ENCODE data around the gene TFG.
A peak's percentile ranks its signal among the peaks of the same experiment; 100 is the strongest.
"Not testable (repeated sequence)": the region's sequence is repeated elsewhere in the genome, so short reads cannot be mapped to it uniquely, and the experiment has no call there.

Gene TFG

GRCh38 chr3:100708989-100709841 is at the start of gene TFG:
Gene TFG, plus strand, starts transcription at chr3:100709494. Its CDS starts 4,192 bp downstream, at chr3:100713686.
- DNase-seq (ENCODE audit: low spot score), result peak; percentile 100

GRCh38 chr3:100661294-100661693 is 48.0 kb upstream of the TFG start:
- not testable (repeated sequence) for DNase-seq (ENCODE audit: low spot score)

- DNase-seq (ENCODE audit: low spot score), result no peak
Observed at GRCh38 chr3:100662113-100662823, 47.0 kb upstream of the TFG start.

GRCh38 chr3:100665230-100665629 is 44.1 kb upstream of the TFG start:
- no peak for DNase-seq (ENCODE audit: low spot score)

DNA sequence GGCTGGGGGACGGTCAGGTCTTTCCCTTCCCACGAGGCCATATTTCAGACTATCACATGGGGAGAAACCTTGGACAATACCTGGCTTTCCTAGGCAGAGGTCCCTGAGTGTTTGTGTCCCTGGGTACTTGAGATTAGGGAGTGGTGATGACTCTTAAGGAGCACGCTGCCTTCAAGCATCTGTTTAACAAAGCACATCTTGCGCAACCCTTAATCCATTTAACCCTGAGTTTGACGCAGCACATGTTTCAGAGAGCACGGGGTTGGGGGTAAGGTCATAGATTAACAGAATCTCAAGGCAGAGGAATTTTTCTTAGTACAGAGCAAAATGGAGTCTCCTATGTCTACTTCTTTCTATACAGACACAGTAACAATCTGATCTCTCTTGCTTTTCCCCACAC is 42.6 kb upstream of the TFG start:
- not testable (repeated sequence) for DNase-seq (ENCODE audit: low spot score)

DNA sequence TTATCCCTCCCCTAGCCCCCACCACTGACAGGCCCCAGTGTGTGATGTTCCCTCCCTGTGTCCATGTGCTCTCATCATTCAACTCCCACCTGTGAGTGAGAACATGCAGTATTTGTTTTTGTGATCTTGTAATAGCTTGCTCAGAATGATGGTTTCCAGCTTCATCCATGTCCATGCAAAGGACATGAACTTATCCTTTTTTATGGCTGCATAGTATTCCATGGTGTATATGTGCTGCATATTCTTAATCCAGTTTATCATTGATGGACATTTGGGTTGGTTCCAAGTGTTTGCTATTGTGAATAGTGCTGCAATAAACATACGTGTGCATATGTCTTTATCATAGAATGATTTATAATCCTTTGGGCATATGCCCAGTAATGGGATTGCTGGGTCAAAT is 42.0 kb upstream of the TFG start:
- not testable (repeated sequence) for DNase-seq (ENCODE audit: low spot score)

- DNase-seq (ENCODE audit: low spot score), result not testable (repeated sequence)
Observed at GRCh38 chr3:100670995-100671394, 38.3 kb upstream of the TFG start.

DNA sequence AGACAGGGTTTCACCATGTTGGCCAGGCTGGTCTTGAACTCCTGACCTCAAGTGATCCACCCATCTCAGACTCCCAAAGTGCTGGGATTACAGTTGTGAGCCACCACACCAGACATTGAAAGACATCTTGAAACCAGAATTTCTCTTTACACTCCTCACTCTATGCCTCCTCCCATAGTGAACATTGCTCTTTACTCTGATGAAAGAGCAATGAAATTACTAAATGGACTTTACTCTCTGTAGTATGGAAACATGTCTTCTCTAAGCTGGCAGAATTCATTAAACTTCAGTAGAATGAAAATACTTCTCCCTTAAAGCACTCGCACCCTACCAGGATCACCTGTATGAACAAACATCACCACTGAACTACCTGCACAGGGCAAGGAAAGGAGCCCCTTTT is 27.8 kb upstream of the TFG start:
- no peak for DNase-seq (ENCODE audit: low spot score)

GRCh38 chr3:100682056-100682853 is 27.0 kb upstream of the TFG start:
- DNase-seq (ENCODE audit: low spot score), result no peak

- DNase-seq (ENCODE audit: low spot score), result no peak
Observed at GRCh38 chr3:100682854-100683760, 26.2 kb upstream of the TFG start.

DNA sequence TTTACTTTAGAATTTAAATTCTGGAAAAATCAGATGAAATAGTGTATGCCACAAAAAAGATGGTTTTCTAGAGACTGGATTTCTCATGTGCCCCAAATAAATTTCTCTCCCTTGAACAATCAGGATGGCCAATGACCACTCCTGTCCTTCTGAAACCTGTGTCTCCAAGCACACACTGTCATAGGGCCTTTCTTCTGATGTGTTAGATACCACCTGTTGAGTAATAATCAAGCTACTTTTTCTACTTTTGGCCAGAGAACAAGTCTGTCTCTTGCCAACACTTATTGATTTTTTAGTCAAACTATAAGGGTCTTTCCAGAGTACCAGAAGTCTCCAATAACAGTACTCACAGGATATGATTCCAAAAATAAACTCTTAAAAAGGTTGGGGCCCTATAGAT is 16.1 kb upstream of the TFG start:
- no peak for DNase-seq (ENCODE audit: low spot score)

- DNase-seq (ENCODE audit: low spot score), result no peak
Observed at GRCh38 chr3:100695696-100696095, 13.6 kb upstream of the TFG start.

GRCh38 chr3:100696161-100696560 is 13.1 kb upstream of the TFG start:
- DNase-seq (ENCODE audit: low spot score), result no peak

- no peak for DNase-seq (ENCODE audit: low spot score)
Observed at GRCh38 chr3:100697172-100697571, 12.1 kb upstream of the TFG start.

- no peak for DNase-seq (ENCODE audit: low spot score)
Observed at GRCh38 chr3:100697723-100698285, 11.5 kb upstream of the TFG start.

- DNase-seq (ENCODE audit: low spot score), result no peak
Observed at GRCh38 chr3:100698736-100699135, 10.6 kb upstream of the TFG start.

- DNase-seq (ENCODE audit: low spot score), result no peak
Observed at GRCh38 chr3:100700708-100701107, 8.6 kb upstream of the TFG start.

DNA sequence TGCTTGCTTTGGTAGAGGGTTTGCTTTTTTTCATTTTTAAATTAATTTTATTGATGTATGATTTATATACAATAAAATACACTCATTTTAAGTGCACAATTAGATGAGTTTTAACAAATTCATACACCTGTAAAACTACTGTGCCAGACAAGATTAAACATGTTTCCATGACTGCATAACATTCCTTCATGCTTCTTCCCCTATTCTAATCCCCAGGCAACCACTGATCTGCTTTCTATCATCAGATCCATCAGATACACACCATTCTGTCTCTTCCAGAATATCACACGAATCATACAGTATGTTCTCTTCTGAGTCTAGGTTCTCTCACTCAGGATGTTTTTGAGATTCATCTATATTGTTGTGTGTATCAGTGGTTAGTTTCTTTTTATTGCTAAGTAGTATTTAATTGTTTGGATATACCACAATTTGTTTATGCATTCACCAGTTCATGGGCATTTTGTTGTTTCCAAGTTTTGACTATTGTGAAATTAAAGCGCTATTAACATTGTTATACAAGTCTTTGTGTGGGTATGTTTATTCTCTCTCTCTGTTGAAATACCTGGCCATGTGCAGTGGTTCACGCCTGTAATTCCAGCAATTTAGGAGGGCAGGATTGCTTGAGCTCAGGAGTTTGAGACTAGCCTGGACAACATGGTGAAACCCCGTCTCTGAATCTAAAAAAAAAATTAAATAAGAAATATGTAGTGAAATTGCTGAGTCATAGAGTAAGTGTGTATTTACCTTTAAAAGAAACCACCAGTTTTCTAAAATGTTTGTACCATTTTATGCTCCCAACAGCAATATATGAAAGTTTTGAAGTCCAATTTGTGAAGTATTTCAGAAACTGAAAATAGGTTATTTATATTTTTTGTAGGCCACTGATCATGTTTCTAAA is 7.0 kb upstream of the TFG start:
- no peak for DNase-seq (ENCODE audit: low spot score)

DNA sequence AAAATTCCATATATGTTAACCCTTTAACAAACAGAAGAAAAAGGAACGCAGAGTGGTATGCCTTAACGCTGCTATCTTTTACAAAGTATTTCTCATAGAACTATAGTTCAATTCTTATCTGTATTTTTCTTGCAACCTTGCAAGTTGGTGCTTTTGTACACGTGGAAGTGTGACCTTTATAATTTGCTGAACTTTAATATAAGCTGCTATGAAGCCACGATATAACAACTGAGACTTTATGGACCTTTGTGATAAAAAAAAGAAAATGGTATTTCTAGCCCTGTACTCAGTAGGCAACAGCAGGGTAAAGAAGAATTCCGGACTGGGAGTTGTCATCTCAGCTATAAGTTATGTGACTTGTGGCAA is 6.3 kb upstream of the TFG start:
- no peak for DNase-seq (ENCODE audit: low spot score)

- no peak for DNase-seq (ENCODE audit: low spot score)
Observed at GRCh38 chr3:100703865-100704264, 5.4 kb upstream of the TFG start.
